Medulla oblongata (tissue), 1 donor: Measurements from ENCODE around the gene MEIOSIN.
"Not testable (repeated sequence)": the region's sequence is repeated elsewhere in the genome, so short reads cannot be mapped to it uniquely, and the experiment has no call there.

Source experiments
- DNase-seq: peaks from one replicate; pipeline ENCODE4 v3.0.0-alpha.2; 2015; ENCODE audit errors: extremely low spot score

Gene MEIOSIN

GRCh38 chr19:45798995-45799517 lies 65.8 kb downstream of the MEIOSIN start:
- DNase-seq: peak; percentile 59

- DNase-seq: not testable (repeated sequence)
Observed at GRCh38 chr19:45799541-45799940, 66.3 kb downstream of the MEIOSIN start.

GRCh38 chr19:45800070-45800553 lies 66.9 kb downstream of the MEIOSIN start:
- no peak for DNase-seq

- no peak for DNase-seq
Observed at GRCh38 chr19:45801603-45802175, 68.5 kb downstream of the MEIOSIN start.

GRCh38 chr19:45804140-45804958 lies 71.1 kb downstream of the MEIOSIN start:
- no peak for DNase-seq

- DNase-seq: no peak
Observed at GRCh38 chr19:45804959-45805230, 71.7 kb downstream of the MEIOSIN start.

GRCh38 chr19:45805719-45806118 lies 72.5 kb downstream of the MEIOSIN start:
- no peak for DNase-seq

- DNase-seq: no peak
Observed at GRCh38 chr19:45809643-45810159, 76.5 kb downstream of the MEIOSIN start.

- no peak for DNase-seq
Observed at GRCh38 chr19:45812297-45812696, 79.1 kb downstream of the MEIOSIN start.
